ENCODE measurements around the gene PPL.

The PPL gene

DNA sequence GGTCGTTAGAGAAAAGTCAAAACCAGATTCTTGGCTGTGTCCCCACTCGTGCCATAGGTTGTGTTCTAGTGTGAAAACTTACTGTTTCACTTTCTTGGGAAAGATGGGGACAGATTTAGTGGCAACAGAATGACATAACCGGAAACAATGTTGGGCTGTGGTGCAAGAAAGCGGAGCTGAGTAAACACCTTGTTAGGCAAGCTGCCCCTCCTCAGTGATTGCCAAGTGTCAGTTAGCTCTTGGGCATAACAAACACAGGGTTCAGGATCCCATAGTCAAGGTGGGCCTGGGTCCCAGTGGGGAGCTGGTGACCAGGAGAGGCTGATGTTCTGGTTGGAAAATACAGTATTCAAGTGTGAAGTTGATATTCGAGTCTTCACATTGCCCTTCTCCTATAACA, 74.3 kb downstream of the PPL start:
- no peak for DNase-seq (ENCODE audit: low spot score)

DNA sequence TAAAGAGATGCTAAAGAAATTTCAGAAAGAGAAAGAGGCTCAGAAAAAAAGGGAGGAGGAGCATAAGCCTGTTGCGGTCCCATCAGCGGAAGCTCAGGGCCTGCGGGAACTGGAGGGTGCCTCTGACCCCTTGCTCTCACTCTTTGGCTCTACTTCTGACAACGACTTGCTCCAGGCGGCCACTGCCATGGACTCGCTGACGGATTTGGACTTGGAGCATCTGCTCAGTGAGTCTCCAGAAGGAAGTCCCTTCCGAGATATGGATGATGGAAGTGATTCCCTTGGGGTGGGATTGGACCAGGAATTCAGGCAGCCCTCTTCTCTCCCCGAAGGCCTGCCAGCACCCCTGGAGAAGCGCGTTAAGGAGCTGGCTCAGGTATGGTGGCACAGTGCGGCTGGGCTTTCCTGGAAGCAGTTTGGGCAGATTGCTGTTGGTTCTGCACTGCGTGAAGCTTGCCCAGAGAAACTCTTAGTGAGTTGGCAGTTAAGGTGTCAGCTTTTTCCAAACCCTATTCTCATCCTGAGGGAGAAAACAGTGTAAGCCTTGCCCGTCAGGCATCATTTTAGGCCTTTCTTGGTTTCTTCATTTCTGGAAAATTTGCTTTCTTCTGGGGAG, 76.1 kb downstream of the PPL start:
- no peak for DNase-seq (ENCODE audit: low spot score)

- no peak for DNase-seq (ENCODE audit: low spot score)
Observed at GRCh38 chr16:4859900-4860255, 77.1 kb downstream of the PPL start.

GRCh38 chr16:4859190-4859899, 77.6 kb downstream of the PPL start:
- no peak for DNase-seq (ENCODE audit: low spot score)

DNA sequence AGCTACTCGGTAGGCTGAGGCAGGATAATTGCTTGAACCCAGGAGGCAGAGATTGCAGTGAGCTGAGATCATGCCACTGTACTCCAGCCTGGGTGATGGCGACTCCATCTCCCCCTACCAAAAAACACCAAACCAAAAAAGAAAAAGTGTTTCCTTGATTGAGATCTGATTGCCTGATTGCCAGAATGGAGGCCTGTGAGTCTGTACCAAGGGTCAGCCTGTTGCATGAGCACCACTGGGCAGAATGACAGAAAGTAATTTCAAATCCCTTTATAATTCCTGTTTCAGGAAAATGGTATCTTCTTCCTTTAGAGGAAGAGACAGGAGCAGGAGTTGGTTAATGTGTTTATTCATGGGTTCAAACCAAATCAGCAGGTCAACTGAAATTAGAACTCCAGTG, 81.1 kb downstream of the PPL start:
- DNase-seq (ENCODE audit: low spot score): no peak

- DNase-seq (ENCODE audit: low spot score): no peak
Observed at GRCh38 chr16:4855371-4855770, 81.6 kb downstream of the PPL start.

DNA sequence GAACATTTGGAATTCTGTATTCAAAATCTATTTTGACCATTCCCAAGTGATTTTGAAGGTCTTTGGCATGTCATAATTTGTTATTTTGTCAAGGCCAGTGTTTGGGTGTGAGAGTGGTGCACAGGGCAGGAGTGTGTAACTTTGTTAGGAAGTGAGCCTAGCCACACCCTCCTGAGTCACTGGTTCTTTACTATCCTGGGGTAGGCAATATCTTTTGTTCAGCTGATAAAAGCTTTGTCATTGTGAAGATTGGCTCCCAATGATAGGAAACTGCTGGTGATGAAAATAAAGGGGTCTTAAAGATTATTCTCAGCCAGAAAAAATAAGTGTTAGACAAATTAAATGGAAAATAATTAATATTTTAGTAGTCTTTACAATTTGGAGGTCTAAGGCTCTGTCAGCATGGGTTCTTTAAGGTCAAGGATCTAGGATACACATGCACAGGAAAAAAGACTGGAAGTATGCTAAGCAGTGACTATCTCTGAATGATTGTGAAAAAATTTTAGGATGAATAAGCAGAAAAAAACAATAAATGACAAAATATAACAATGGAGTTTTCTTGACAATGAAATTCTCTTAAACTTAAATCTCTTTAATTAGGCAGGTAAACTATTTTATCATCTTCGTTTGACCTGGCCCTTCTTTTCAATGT, 84.6 kb downstream of the PPL start:
- DNase-seq (ENCODE audit: low spot score): peak; percentile 28

DNA sequence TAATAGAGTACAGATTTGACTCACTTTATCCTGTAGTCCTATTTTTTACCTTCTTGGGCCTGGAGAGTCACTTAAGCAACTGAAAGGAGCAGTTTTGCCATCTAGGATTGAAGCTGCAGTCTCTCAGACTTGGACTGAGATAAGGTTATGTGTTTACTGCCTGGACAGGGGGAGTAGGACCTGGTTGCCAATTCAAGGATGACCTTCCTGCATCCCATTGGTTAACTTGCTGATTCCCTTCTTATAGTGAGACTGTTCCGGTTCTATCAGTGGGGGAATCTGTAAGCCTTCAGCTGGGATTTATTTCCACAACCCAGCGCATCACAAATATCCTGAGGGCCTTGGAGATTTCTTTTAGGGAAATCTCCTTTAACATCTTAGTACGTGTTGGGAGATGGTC, 86.7 kb downstream of the PPL start:
- no peak for DNase-seq (ENCODE audit: low spot score)

DNA sequence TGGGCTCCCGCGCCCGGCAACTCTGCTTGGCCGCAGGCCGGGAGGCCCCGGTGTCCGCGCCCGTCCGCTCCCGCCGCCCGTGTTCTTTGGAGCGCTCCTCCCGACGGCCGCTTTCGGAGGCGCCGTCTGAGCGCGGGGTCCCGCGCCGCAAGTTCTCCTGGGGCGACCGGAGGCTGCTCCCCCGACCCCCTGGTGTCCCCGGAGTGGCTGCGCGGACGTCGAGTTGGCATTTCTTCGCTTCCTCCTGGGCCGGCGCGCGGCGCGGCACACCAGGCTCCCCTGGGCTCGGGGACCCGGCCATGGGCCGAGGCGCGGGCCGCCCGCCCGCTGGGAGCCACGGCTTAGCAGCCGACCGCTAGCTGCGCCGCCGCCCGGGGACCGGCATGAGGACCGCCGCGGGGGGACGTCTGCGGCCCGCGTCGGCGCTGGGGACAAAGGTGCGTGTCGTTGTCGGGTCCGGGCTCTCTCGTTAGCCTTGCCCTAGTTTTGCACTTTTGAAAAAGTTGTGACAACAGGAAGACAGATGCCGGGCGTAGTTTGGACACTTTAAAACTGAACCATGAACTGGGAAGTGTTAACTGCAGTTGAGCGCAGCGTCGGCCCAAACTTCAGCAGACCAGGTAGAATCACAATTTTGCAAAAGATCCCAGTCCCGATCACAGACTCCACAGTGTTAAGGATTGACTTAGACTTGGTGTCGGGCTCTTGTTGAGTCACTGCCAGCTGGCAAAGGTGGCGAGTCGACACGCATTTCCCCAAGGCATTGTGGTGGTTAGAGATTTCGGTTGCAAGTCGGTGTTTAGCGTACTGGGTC, 89.0 kb downstream of the PPL start:
- DNase-seq (ENCODE audit: low spot score): peak; percentile 72

DNA sequence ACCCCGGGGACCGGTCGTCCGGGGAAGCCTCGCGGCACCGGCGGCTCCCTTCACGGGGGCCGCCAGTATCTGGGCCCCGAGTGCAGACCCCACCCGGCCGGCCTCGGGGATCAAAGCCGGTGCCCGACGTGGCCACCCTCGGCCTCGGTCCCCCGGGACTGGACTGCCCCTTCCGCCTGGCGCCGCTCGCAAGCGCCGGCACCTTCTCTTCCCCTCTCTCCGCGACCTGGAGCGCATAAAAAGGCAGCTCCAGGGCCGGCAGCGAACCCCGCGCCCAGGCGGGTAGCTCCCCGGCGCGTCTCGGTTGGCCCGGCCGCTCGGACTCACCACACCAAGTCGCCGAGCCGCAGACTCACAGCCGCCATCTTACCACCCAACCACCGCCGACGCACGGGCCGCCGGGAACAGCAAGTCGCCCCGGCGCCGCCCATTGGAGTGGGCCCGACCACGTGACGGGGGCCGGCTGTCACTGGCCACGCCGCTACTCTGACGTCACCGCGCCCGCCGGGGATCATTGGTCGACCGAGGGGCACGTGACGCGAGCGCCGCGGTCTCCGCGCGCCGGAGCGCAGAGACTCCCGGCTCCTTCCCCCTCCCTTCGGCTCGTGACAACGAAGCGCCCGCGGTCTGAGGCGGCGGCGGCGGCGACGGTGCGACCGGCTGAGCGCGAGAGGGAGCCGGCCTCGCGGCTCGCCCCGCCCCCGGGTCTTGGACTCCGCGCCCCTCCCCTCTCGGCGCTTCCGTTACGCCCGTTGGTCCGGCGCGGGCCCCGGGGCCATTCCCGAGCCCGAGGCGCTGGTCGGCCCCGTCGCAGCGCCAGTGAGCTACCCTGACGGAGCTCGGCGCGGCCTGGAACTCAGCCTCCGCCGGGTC, 89.8 kb downstream of the PPL start, which contains the start of the genes GLYR1 and UBN1:
GLYR1 (minus strand) TSS at position 388 of the 873 bp plus-strand sequence; CDS start at position 365, 23 bp downstream.
UBN1 (plus strand) TSS at position 581 of the 873 bp plus-strand sequence. CDS start 5,437 bp downstream, outside the sequence.
- DNase-seq (ENCODE audit: low spot score): peak; percentile 99

DNA sequence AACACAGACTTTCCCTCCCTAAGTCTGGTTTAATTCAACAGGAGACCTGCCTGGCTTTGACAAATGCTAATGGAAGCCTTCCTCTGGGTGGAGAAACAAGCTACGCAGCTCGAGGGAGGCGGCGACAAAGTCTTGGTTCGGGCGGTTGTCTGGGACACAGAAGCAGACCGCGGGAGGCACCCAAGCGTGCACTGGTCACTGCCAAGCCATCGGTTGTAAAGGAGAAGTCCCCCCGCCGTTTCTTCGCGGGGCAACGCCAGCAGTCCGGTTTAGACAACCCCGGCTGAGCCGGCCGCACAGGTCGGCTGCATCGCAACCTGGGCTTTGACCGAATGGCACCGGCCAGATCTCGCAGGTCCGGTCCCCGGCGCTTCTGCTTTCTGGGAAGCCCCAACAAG, 90.4 kb downstream of the PPL start:
- peak; percentile 59 for DNase-seq (ENCODE audit: low spot score)

GRCh38 chr16:4840984-4841383, 96.0 kb downstream of the PPL start:
- DNase-seq (ENCODE audit: low spot score): no peak

DNA sequence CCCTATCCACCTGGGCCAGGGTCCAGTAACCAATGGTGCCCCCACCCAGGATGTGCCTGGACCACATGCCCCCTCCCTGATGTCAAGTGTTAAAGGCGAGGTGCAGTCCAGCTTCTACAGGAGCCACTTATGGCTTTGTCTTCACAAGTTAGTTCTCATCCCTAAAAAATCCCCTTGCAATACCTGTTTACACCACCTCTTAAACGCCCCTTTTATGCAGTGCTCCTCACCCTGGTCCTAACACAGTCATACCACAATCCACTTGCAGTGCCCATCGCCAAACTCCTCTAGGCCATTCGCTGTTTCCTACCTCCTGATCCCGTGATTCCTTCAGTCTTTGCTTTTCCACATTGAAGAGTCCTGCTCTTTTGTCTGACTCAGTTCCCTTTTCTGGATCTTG, 97.0 kb downstream of the PPL start:
- DNase-seq (ENCODE audit: low spot score): no peak

GRCh38 chr16:4837733-4838501, 99.0 kb downstream of the PPL start:
- no peak for DNase-seq (ENCODE audit: low spot score)

- no peak for DNase-seq (ENCODE audit: low spot score)
Observed at GRCh38 chr16:4836727-4837126, 100.2 kb downstream of the PPL start.

DNA sequence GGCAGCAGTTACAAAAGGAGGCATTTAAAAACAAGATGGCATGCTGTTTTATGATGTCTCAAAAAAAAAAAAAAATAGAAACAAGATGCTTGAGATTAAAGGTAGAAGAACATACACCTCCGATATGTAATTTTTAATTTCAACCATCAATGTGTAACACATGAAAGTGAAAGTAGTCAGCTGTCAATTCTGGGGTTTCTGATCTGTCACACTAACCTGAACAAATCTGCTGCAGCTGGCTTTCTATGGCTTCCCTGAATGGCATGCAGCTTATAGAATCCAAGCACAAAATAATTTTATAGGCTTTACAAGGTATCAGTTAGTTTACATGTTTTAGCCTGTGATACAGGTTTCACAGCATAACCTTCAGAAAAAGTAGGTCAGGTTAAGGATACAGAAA, 103.4 kb downstream of the PPL start:
- DNase-seq (ENCODE audit: low spot score): peak; percentile 45

GRCh38 chr16:4832698-4833343, 104.1 kb downstream of the PPL start:
- no peak for DNase-seq (ENCODE audit: low spot score)

Measured in hematopoietic multipotent progenitor cell treated with erythropoietin and hydrocortisone succinate and interleukin-3 and kit ligand, for 15 days (in vitro differentiated cells).